K562 (cell line): ENCODE results near the gene STIL. TPM values are rescaled to one million over a fixed set of nuclear protein-coding genes. Genes with fewer than 3 reads are reported as not detected.

ENCODE experiments used
- ATAC-seq: fragments of 200-7000 bp; cut with Tn5 transposase; 3 replicates; pipeline ENCODE4 v1.9.1; 2020; ENCODE audit warnings: moderate library complexity
- BruUV-seq: library from RNA; stranded (reverse); fragments of 400-500 nt; replicated peaks from 2 replicates; lab custom pipeline; 2021; lab: Mats Ljungman, UMichigan
- CTCF ChIA-PET: fragments of 300-600 bp; formaldehyde crosslinking; extraction: SDS; loops from one replicate; lab custom pipeline; 2021; ENCODE audit warnings: low intra/inter-chr PET ratio; lab: Yijun Ruan, JAX
- POLR2A ChIA-PET: fragments of 300-600, 350-650 bp; sonication (Branson Sonifier 250); formaldehyde crosslinking; extraction: SDS; loops from one replicate; lab custom pipeline; 2021; ENCODE audit warnings: antibody characterized with exemption, inconsistent platforms; lab: Yijun Ruan, JAX
- DNase-seq, 4 experiments: peaks; one replicate each; pipeline versions ENCODE4 v3.0.0 to v3.0.0-alpha.2; 2011 to 2018; ENCODE audit warnings: low spot score in 3 of 4, mixed read lengths in 3 of 4; ENCODE audit errors: extremely low read depth in 1 of 4
- FAIRE-seq: peaks from 2 replicates; lab custom pipeline; 2011; peaks lifted over from hg19 to GRCh38; lab: Jason Lieb, UNC
- H2AFZ ChIP-seq: 2 replicates; pipeline ENCODE4 v1.6.0; 2011; ENCODE audit warnings: low read depth, low read length, control low read depth, inconsistent platforms
- H3K27ac ChIP-seq: fragments of 200-600 bp; 3 replicates; pipeline ENCODE4 v1.8.0; 2011; ENCODE audit warnings: low read depth, mild to moderate bottlenecking, control low read depth, inconsistent platforms, low read length, moderate library complexity, mixed read lengths; ENCODE audit errors: extremely low read depth
- H3K27me3 ChIP-seq, 2 experiments: fragments of 300-600 bp in 1 of 2; 2 replicates in 1 of 2; 3 replicates in 1 of 2; pipeline versions ENCODE4 v1.6.0 to v1.8.0; 2011; ENCODE audit warnings: inconsistent platforms in 2 of 2, low read length in 2 of 2, mild to moderate bottlenecking in 1 of 2, mixed read lengths in 1 of 2, moderate library complexity in 1 of 2; ENCODE audit not compliant: control insufficient read depth in 2 of 2, insufficient read depth in 2 of 2
- H3K36me3 ChIP-seq: fragments of 300-600 bp; 3 replicates; pipeline ENCODE4 v1.8.0; 2011; ENCODE audit warnings: mild to moderate bottlenecking, low read length, inconsistent platforms; ENCODE audit not compliant: control insufficient read depth, insufficient read depth
- H3K4me1 ChIP-seq, 2 experiments: fragments of 200-600 bp in 1 of 2; replicated peaks in 1 of 2; 2 replicates in 1 of 2; 3 replicates in 1 of 2; pipeline versions ENCODE4 v1.5.1 to v1.8.0; 2011; ENCODE audit warnings: inconsistent platforms in 2 of 2, low read length in 2 of 2, mild to moderate bottlenecking in 1 of 2, mixed read lengths in 1 of 2, moderate library complexity in 1 of 2; ENCODE audit not compliant: control insufficient read depth in 2 of 2, insufficient read depth in 2 of 2
- H3K4me2 ChIP-seq: 2 replicates; pipeline ENCODE4 v1.6.1; 2011; ENCODE audit warnings: low read length, control low read depth, inconsistent platforms, mixed read lengths; ENCODE audit not compliant: insufficient read depth
- H3K4me3 ChIP-seq: fragments of 200-600 bp; sonication (generic), shearing (Covaris generic); 2 replicates; pipeline ENCODE4 v1.5.1; 2016; ENCODE audit warnings: control low read depth, inconsistent platforms
- H3K79me2 ChIP-seq: fragments of 200-600 bp; 3 replicates; pipeline ENCODE4 v1.8.0; 2011; ENCODE audit warnings: low read length, inconsistent platforms; ENCODE audit not compliant: control insufficient read depth, insufficient read depth
- H3K9ac ChIP-seq, 2 experiments: 2 replicates each; pipeline versions ENCODE4 v1.6.0 to v1.6.1; 2011; ENCODE audit warnings: low read depth in 2 of 2, low read length in 2 of 2, control low read depth in 1 of 2, inconsistent platforms in 1 of 2, mild to moderate bottlenecking in 1 of 2, mixed read lengths in 1 of 2; ENCODE audit not compliant: insufficient read depth in 1 of 2
- H3K9me1 ChIP-seq: one replicate; pipeline ENCODE4 v1.6.0; 2011; ENCODE audit warnings: inconsistent platforms, mild to moderate bottlenecking, low read length, moderate library complexity; ENCODE audit not compliant: control insufficient read depth, insufficient read depth
- H3K9me3 ChIP-seq: replicated peaks from 2 replicates; pipeline ENCODE4 v1.5.1; 2011; ENCODE audit warnings: low read depth, low read length, inconsistent platforms; ENCODE audit not compliant: control insufficient read depth, insufficient read depth
- H4K20me1 ChIP-seq: replicated peaks from 2 replicates; pipeline ENCODE4 v1.6.1; 2011; ENCODE audit warnings: low read length, inconsistent platforms, mixed read lengths; ENCODE audit not compliant: control insufficient read depth, insufficient read depth
- CBX1 ChIP-seq: sonication (generic); IDR thresholded peaks from 2 replicates; pipeline ENCODE4 v1.6.1; 2016; ENCODE audit warnings: antibody characterized with exemption, low read depth, mild to moderate bottlenecking
- COPS2 ChIP-seq: fragments of 450-650 bp; conservative IDR thresholded peaks from 2 replicates; pipeline ENCODE4 v1.6.1; 2016; ENCODE audit warnings: mild to moderate bottlenecking, moderate library complexity
- DPF2 ChIP-seq: fragments of 450-650 bp; IDR thresholded peaks from 2 replicates; pipeline ENCODE4 v1.6.1; 2016
- IRF2 ChIP-seq: sonication (generic); formaldehyde crosslinking; IDR thresholded peaks from 2 replicates; pipeline ENCODE4 v1.8.1; 2022; ENCODE audit warnings: mild to moderate bottlenecking, missing genetic modification reagents
- SMARCB1 ChIP-seq: IDR thresholded peaks from 2 replicates; pipeline ENCODE4 v1.6.1; 2011; ENCODE audit warnings: improper control_type of control experiment, low read depth; ENCODE audit not compliant: insufficient read length
- ZKSCAN1 ChIP-seq: fragments of 150-350 bp; IDR thresholded peaks from 2 replicates; pipeline ENCODE4 v1.6.1; 2016; ENCODE audit warnings: low read depth, low read length
- ZNF133 ChIP-seq: fragments of 250-450 bp; sonication (Bioruptor Pico); IDR thresholded peaks from 2 replicates; pipeline ENCODE4 v1.4.0; 2020; ENCODE audit warnings: mild to moderate bottlenecking
- WGBS: fragments of 100-300 bp; shearing (Covaris generic); methylation state at CpG from one replicate; pipeline ENCODE4 v1.1.6; 2016; ENCODE audit warnings: low coverage, mixed read lengths; ENCODE audit not compliant: insufficient coverage; ENCODE audit errors: missing lambda C conversion rate; 5-methylcytosine and 5-hydroxymethylcytosine counted together
- in situ Hi-C: fragments of 300-500 bp; cut with MboI; formaldehyde crosslinking; loops from 4 replicates; pipeline ENCODE4 v1.15.0; 2018; ENCODE audit warnings: inconsistent platforms, mixed read lengths
- intact Hi-C: fragments of 100-400 bp; cut with micrococcal nuclease; formaldehyde crosslinking; loops from 2 replicates; pipeline ENCODE4 v1.14.2; 2022
- polyA plus RNA-seq, 8 experiments: library from polyadenylated mRNA; depleted of rRNA in 4 of 8; stranded (reverse) in 5 of 8; unstranded in 3 of 8; fragments of >200 nt; fragmentation: Nextera tagmentation in 2 of 8; fragmentation: Illumina TruSeq in 1 of 8; extraction: Ambion mirVana in 2 of 8; extraction: Trizol in 1 of 8; gene quantifications; 2 replicates each; pipeline versions ENCODE4 v1.2.1 to v1.2.3, GENCODE V29; 2011 to 2014; ENCODE audit warnings: inconsistent platforms in 1 of 8, missing spikeins in 1 of 8
- total RNA-seq, 7 experiments: library from RNA; depleted of rRNA in 6 of 7; stranded (reverse); fragments of >200 nt in 6 of 7; fragmentation: Illumina TruSeq in 2 of 7; extraction: Trizol in 2 of 7; gene quantifications; 2 replicates each; pipeline versions ENCODE4 v1.2.1 to v1.2.3, GENCODE V29; 2011 to 2021; ENCODE audit warnings: low replicate concordance in 1 of 7
- TF ChIP-seq, protein P1 (sequence below), 2 experiments: fragments of 450-650 bp in 1 of 2; sonication (generic) in 1 of 2; formaldehyde crosslinking in 1 of 2; IDR thresholded peaks; 2 replicates each; pipeline versions ENCODE4 v1.7.1 to v1.9.0; 2016 to 2022; ENCODE audit warnings: inconsistent platforms in 1 of 2, mild to moderate bottlenecking in 1 of 2, missing genetic modification reagents in 1 of 2

Gene STIL
- total and polyA plus RNA-seq, 9 of the 15 experiments (the other 6 are each of a cell fraction or from before 2014, with no cell fraction given) = 10.5 to 77.4 (median 39.6) TPM

DNA sequence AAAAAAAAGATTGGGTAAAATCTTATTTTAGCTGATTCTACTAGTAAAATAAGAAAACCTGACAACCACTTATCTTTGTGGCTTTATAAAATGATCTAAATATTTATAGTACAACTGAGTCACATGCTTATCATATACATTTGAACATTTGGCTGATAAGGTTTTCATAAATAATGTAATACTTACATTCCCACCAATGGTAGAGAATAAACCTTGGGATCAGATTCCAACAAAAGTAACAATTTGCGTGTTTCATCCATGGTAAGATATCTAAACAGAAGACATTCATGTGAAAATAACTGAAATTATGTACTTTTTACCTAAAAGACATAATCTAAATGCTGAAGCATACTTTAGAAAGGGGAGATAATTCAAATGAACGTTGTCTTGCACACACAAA is 18.4 kb downstream of the STIL start:
- H3K4me1 ChIP-seq = peaks cover 0 to 1% of the 10 kb centered on the region in 2 experiments; a peak in 2 of 5 replicates
- H3K27me3 ChIP-seq = no peaks in the 10 kb centered on the region
- ATAC-seq = no peak
- DNase-seq = no peak
- ChIA-PET POLR2A (interaction anchor here (0.6 to 2.6 kb wide), 6 partner anchors 14 to 38 kb away, joined by 3 to 13 read pairs (median 3); partner anchors contain the start of genes CMPK1 and STIL), CTCF (no interaction called here)
- no peak overlapping the region for H3K4me2 ChIP-seq
- 72% methylated on average over 2 of the region's 2 CpGs for WGBS
- no TSS peak for BruUV-seq
- intact Hi-C loops = no loop called here
- H3K27ac ChIP-seq = no peak overlapping the region
- no peak overlapping the region for H3K4me3 ChIP-seq
- no peak overlapping the region for H2AFZ ChIP-seq
- in situ Hi-C loops = no loop called here
- no peaks in the 10 kb centered on the region; the same call in 2 of the 3 replicates for H3K79me2 ChIP-seq
- TF ChIP-seq IRF2 (CRISPR knock-in tag) = no peak
- TF ChIP-seq, protein P1, sequence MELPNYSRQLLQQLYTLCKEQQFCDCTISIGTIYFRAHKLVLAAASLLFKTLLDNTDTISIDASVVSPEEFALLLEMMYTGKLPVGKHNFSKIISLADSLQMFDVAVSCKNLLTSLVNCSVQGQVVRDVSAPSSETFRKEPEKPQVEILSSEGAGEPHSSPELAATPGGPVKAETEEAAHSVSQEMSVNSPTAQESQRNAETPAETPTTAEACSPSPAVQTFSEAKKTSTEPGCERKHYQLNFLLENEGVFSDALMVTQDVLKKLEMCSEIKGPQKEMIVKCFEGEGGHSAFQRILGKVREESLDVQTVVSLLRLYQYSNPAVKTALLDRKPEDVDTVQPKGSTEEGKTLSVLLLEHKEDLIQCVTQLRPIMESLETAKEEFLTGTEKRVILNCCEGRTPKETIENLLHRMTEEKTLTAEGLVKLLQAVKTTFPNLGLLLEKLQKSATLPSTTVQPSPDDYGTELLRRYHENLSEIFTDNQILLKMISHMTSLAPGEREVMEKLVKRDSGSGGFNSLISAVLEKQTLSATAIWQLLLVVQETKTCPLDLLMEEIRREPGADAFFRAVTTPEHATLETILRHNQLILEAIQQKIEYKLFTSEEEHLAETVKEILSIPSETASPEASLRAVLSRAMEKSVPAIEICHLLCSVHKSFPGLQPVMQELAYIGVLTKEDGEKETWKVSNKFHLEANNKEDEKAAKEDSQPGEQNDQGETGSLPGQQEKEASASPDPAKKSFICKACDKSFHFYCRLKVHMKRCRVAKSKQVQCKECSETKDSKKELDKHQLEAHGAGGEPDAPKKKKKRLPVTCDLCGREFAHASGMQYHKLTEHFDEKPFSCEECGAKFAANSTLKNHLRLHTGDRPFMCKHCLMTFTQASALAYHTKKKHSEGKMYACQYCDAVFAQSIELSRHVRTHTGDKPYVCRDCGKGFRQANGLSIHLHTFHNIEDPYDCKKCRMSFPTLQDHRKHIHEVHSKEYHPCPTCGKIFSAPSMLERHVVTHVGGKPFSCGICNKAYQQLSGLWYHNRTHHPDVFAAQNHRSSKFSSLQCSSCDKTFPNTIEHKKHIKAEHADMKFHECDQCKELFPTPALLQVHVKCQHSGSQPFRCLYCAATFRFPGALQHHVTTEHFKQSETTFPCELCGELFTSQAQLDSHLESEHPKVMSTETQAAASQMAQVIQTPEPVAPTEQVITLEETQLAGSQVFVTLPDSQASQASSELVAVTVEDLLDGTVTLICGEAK (IDR thresholded peaks at IDR 0.05) = no peak
- TF ChIP-seq, protein P1 (CRISPR knock-in tag; IDR thresholded peaks at IDR 0.05) = no peak
- no peak for TF ChIP-seq COPS2
- TF ChIP-seq SMARCB1 = no peak
- TF ChIP-seq ZKSCAN1 = no peak
- TF ChIP-seq ZNF133 (CRISPR knock-in tag) = no peak
- TF ChIP-seq DPF2 = no peak
- no peak for TF ChIP-seq CBX1
- H3K9ac ChIP-seq = no peak overlapping the region
- peaks cover 89% of the 10 kb centered on the region for H3K36me3 ChIP-seq
- no peak for FAIRE-seq
- no peaks in the 10 kb centered on the region for H3K9me3 ChIP-seq
- no peaks in the 10 kb centered on the region for H4K20me1 ChIP-seq
- no peaks in the 10 kb centered on the region for H3K9me1 ChIP-seq
